GM12873 (cell line): ENCODE data around the gene MKI67.

Source experiments
- CTCF ChIP-seq: IDR thresholded peaks from 2 replicates; pipeline ENCODE4 v1.5.1; 2012; ENCODE audit warnings: low read depth, mild to moderate bottlenecking, moderate library complexity, low read length, control low read depth; ENCODE audit not compliant: insufficient read depth; ENCODE audit errors: missing control alignments

MKI67 gene

DNA sequence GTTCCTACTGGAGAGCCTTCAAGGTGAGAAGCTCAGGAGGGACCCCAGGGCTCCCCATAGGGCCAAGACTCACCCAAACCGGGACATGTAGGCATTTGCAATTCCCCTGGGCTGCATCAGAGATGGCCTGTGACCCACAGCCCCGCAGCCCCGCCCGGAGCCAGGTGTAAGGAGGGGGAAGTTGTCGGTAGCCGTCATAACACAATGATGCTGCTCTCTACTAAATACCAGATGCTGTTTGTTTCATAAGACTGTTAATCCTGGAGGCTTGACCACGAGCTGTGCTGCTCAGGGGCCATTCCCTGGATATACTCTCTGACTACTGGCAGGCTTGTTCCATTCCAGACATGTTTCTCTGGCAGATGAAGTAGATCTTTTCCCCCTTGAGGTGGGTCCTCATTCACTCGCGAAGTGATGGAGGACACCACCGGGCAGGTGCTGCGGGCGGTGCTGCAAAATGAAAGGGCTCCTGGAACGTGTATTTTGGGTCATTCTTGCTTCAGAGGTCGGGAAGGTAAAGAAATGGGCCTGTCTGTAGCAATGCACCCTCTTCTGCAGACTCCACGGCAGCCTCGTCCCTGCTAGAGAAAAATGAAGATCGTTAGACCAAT lies 61.1 kb downstream of the MKI67 start:
- TF ChIP-seq CTCF = no peak

DNA sequence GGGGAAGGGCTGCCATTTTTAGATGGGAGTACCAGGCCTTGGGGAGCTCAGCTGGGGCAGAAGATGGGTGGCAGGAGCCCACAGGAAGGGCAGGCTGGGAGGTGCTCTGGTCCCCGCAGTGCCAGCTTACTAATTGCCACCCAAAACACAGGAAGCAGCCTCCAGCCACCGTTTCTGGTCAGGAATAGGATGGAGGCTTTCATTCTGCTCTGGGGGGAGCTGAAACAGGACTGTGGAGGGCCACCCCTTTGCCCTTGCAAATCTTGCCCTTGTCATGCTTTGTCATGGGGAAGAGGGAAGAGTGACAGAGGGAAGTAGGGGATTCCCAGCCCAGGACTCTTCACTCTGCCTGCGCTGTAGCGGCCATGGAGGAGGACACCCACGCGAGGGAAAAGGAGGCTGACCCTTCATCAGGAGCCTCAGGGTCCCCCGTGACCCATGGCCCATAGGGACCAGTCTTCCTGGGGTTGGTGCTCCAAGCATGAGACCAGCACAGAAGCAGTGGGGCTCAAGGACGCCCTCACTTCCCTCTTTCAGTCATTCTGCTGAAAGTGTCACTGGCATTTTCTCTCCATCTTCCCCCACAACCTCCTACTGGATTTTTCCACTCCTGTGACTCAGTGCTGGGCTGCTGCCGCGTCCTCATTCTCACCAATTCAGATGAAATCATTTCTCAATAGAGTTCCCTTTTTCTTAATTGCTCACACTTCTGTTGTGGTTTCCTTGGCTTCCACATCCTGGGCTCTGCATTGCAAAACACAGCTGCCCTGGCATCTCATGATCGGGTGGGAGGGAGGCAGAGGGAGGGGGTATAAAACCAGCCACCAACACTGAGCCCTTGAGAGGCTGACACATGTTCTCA lies 61.9 kb downstream of the MKI67 start:
- TF ChIP-seq CTCF = no peak

DNA sequence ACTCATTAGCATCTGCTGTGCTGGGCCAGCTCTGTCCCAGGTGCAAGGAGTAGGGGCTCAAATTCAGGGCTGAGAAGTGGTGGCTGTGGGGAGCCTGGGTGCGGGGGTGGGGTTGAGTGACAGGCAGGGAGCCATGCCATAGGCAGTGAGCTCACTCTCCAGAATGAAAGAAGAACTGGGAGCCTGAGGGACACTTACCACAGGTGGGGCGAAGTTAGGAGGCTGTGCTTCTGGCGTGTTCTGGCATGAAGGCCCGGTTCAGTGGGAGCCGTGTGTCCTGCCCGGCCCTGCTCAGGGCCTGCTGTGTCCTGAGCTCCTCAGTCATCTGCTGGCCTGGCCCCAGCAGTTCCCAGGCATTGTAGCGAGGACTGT lies 62.5 kb downstream of the MKI67 start:
- TF ChIP-seq CTCF = no peak

DNA sequence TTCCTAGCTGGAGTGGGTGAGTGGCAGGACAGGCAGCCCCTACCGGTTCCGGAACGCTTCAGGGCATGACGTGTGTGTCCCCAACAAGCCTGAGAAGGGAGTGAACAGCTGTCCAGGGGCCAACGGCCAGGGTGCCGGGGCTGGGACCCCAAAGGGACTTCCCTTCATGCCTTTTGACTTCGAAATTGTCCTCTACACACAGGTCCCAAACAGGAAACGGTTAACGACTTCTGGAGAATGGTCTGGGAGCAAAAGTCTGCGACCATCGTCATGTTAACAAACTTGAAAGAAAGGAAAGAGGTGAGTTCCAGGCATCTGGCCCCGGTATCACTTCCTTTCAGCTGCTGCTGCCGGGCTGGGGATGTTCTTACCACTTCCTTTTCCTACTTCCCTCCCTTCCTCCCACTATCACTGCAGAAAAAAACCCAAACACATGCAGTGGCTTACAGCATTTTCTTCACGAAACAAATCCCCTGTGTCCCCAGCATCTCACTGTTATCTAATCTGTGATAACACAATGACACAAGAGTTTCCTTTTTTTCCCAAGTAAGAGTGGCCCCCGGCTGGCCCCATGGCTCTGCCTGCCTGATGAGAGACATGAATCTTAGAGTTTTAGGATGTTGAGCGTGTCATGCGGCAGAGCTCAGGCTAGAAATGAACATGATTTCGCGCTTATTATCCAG lies 63.2 kb downstream of the MKI67 start:
- TF ChIP-seq CTCF = no peak

- no peak for TF ChIP-seq CTCF
Measured at GRCh38 chr10:128062331-128062880, 63.8 kb downstream of the MKI67 start.

DNA sequence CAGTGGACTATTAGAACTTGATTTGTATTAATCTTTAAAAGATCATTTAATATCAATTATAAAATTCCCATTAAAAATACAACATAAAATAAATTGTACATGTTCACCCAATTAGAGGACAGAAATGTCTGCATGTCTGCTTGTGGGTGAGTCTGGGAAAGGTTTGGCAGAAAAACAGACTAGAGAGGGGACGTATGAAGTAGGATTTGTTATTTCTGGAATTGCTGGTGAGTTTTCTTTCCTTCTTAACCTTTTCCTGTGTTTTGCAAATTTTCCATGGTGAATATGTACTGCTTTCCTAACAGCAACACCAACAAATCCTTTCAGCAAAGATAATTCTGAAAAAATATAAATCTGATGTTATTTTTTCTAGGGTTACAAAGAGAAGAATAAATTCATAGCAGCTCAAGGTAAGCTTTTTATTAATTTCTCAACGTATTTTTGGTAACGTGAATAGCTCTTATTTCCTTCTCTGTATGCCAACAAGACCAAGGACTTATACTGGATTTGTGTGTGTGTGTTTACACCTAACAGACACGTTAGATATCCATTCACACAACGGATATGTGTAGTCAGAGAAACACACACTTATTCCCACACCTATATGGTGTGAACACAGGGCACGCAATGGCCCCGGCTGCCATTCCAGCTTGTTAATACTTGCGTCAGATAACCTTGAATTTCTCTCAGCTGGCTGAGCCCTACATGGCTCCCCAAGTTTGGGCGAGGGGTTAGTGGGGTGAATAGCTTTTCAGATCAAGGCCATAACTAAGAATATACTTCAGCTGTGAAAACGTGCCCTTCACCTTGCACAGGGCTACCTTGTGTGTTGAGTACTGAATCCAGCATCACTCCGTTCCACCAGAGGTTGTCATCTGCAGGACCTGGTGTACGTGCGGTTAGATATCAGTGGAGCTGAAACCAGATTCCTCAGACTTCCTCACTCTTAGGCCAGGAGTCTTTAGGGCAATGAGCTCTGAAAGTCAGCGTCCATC lies 64.6 kb downstream of the MKI67 start:
- no peak for TF ChIP-seq CTCF
